Neural progenitor cell (in vitro differentiated cells): Measurements from ENCODE around the gene AVP. TPM values are rescaled to one million over a fixed set of nuclear protein-coding genes. Genes with fewer than 3 reads are reported as not detected.

Experiments used
- DNase-seq: peaks from one replicate; pipeline ENCODE4 v3.0.0-alpha.2; 2016; ENCODE audit warnings: low spot score
- H2AFZ ChIP-seq: fragments of 200-600 bp; sonication (generic); replicated peaks from 2 replicates; pipeline ENCODE4 v1.6.1; 2016; ENCODE audit warnings: antibody characterized with exemption
- H3F3A ChIP-seq: fragments of 200-600 bp; sonication (generic); 2 replicates; pipeline ENCODE4 v1.6.1; 2016; ENCODE audit warnings: antibody characterized with exemption, low read depth
- H3K27ac ChIP-seq: fragments of 200-600 bp; sonication (generic); 2 replicates; pipeline ENCODE4 v1.5.1; 2016; ENCODE audit warnings: mild to moderate bottlenecking
- H3K27me3 ChIP-seq: fragments of 200-600 bp; sonication (generic); 2 replicates; pipeline ENCODE4 v1.6.1; 2016; ENCODE audit warnings: mild to moderate bottlenecking, moderate library complexity
- H3K36me3 ChIP-seq: fragments of 200-600 bp; sonication (generic); 2 replicates; pipeline ENCODE4 v1.5.1; 2016
- H3K4me1 ChIP-seq: fragments of 200-600 bp; sonication (generic); 2 replicates; pipeline ENCODE4 v1.6.1; 2016; ENCODE audit warnings: mixed run types
- H3K4me2 ChIP-seq: fragments of 200-600 bp; sonication (generic); 2 replicates; pipeline ENCODE4 v1.6.1; 2016
- H3K4me3 ChIP-seq: fragments of 200-600 bp; sonication (generic); 2 replicates; pipeline ENCODE4 v1.5.1; 2016
- H3K79me2 ChIP-seq: fragments of 200-600 bp; sonication (generic); 2 replicates; pipeline ENCODE4 v1.6.1; 2016; ENCODE audit warnings: low read depth
- H3K9ac ChIP-seq: fragments of 200-600 bp; sonication (generic); 2 replicates; pipeline ENCODE4 v1.6.1; 2016
- H3K9me3 ChIP-seq: fragments of 200-600 bp; sonication (generic); 2 replicates; pipeline ENCODE4 v1.5.1; 2016; ENCODE audit warnings: low read depth
- H4K20me1 ChIP-seq: fragments of 200-600 bp; sonication (generic); 2 replicates; pipeline ENCODE4 v1.6.1; 2016; ENCODE audit warnings: low read depth
- H3K27ac Mint-ChIP-seq: 3 replicates; pipeline ENCODE4 v1.8.0; 2021; ENCODE audit warnings: mixed read lengths
- H3K27me3 Mint-ChIP-seq: 2 replicates; pipeline ENCODE4 v1.8.0; 2022; ENCODE audit warnings: low read depth, mild to moderate bottlenecking, inconsistent platforms, moderate library complexity, mixed read lengths; ENCODE audit not compliant: insufficient read depth
- H3K36me3 Mint-ChIP-seq: 3 replicates; pipeline ENCODE4 v1.8.0; 2021; ENCODE audit warnings: mixed read lengths
- H3K4me1 Mint-ChIP-seq: 3 replicates; pipeline ENCODE4 v1.8.0; 2021; ENCODE audit warnings: mixed read lengths
- H3K4me3 Mint-ChIP-seq: 3 replicates; pipeline ENCODE4 v1.8.0; 2021; ENCODE audit warnings: mild to moderate bottlenecking, moderate library complexity, mixed read lengths
- H3K9me3 Mint-ChIP-seq: 3 replicates; pipeline ENCODE4 v1.8.0; 2020; ENCODE audit warnings: mixed read lengths
- CTCF ChIP-seq: fragments of 200-600 bp; sonication (generic); IDR thresholded peaks from 2 replicates; pipeline ENCODE4 v1.5.1; 2017; ENCODE audit warnings: antibody characterized with exemption, mild to moderate bottlenecking
- EZH2 ChIP-seq: fragments of 200-600 bp; sonication (generic); IDR thresholded peaks from 2 replicates; pipeline ENCODE4 v1.6.1; 2017; ENCODE audit warnings: antibody characterized with exemption, mild to moderate bottlenecking, moderate library complexity
- EZH2phosphoT487 ChIP-seq: fragments of 200-600 bp; sonication (generic); IDR thresholded peaks from 2 replicates; pipeline ENCODE4 v1.6.1; 2017; ENCODE audit warnings: antibody characterized with exemption
- total RNA-seq: library from RNA; depleted of rRNA; stranded (reverse); fragments of >200 nt; gene quantifications from 2 replicates; pipeline ENCODE4 v1.2.3, GENCODE V29; 2015; ENCODE audit warnings: low replicate concordance

AVP gene
- total RNA-seq, 1 donor from 2014 or later = not detected

DNA sequence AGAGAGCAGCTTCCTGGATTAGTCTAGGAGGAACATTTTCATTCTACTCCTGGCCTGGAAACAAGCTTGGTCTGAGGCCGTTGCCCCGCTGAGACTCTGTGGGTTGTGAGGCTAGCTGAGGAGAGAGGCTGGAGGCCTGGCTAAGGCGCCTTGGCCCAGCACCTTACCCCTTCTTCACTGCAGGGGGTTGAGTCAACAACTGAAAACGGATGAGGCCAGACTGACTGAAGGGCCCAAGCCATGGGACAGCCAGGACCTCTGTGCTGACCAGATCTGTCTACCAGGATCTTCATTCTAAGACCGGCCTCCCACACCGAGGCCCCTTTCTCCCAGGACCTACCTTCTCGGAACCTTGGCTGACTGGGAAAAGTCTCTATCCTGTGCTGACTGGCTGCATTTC, 3.5 kb upstream of the AVP start:
- Histone ChIP-seq H3K4me3 (no peak overlapping the region), H3K27me3 (peaks cover 54% of the 10 kb centered on the region), H3K4me2 (no peak overlapping the region), H4K20me1 (no peaks in the 10 kb centered on the region), H3K9me3 (no peaks in the 10 kb centered on the region), H2AFZ (no peak overlapping the region), H3F3A (no peaks in the 10 kb centered on the region), H3K9ac (no peak overlapping the region), H3K27ac (no peak overlapping the region), H3K79me2 (no peaks in the 10 kb centered on the region), H3K4me1 (no peaks in the 10 kb centered on the region), H3K36me3 (no peaks in the 10 kb centered on the region)
- Mint-ChIP-seq H3K9me3 (no peaks in the 10 kb centered on the region), H3K27ac (no peak overlapping the region), H3K27me3 (peaks cover 10% of the 10 kb centered on the region), H3K36me3 (no peaks in the 10 kb centered on the region), H3K4me1 (no peaks in the 10 kb centered on the region), H3K4me3 (no peak overlapping the region)
- no peak for TF ChIP-seq CTCF
- no peak for TF ChIP-seq EZH2
- TF ChIP-seq EZH2phosphoT487 = no peak
- no peak for DNase-seq

- no peaks in the 10 kb centered on the region for H3K79me2 ChIP-seq
- H3K27ac ChIP-seq = no peak overlapping the region
- no peaks in the 10 kb centered on the region for H3K36me3 Mint-ChIP-seq
- H3K4me2 ChIP-seq = no peak overlapping the region
- no peak overlapping the region for H3K4me3 ChIP-seq
- H3K4me3 Mint-ChIP-seq = no peak overlapping the region
- no peaks in the 10 kb centered on the region for H3K9me3 Mint-ChIP-seq
- no peaks in the 10 kb centered on the region for H3K4me1 Mint-ChIP-seq
- H3K27me3 Mint-ChIP-seq = peaks cover 22% of the 10 kb centered on the region
- TF ChIP-seq EZH2phosphoT487 (no peak), EZH2 (no peak), CTCF (no peak)
- H3K36me3 ChIP-seq = no peaks in the 10 kb centered on the region
- no peak overlapping the region for H3K9ac ChIP-seq
- no peak overlapping the region for H3K27ac Mint-ChIP-seq
- H3F3A ChIP-seq = no peaks in the 10 kb centered on the region
- no peak overlapping the region for H2AFZ ChIP-seq
- H4K20me1 ChIP-seq = no peaks in the 10 kb centered on the region
- H3K27me3 ChIP-seq = peaks cover 55% of the 10 kb centered on the region
- H3K4me1 ChIP-seq = no peaks in the 10 kb centered on the region
- H3K9me3 ChIP-seq = no peaks in the 10 kb centered on the region
- no peak for DNase-seq
Observed at GRCh38 chr20:3085571-3086072, 1.1 kb upstream of the AVP start.

DNA sequence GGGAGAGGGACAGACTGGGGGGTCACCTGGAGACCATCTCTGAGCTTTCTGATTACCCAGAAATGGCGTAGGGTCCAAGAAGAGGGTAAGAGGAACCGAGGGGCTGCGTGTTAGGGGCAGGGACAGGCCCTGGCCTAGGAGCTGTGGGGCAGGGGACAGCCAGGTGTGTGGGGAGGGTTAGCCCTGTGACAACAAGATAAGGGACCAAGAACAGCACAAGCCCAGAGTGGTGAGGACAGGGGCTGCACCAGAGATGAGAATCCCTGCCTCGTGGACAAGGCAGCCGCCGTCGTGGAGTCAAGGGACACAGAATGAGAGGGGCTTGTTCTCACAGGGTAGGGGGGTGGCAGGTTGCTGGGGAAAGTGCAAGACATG, 449 bp upstream of the AVP start:
- Histone ChIP-seq H3K4me3 (no peak overlapping the region), H3K79me2 (no peaks in the 10 kb centered on the region), H3K36me3 (no peaks in the 10 kb centered on the region), H3K9ac (no peak overlapping the region), H3K27me3 (peaks cover 55% of the 10 kb centered on the region), H3K27ac (no peak overlapping the region), H3K4me2 (no peak overlapping the region), H3F3A (no peaks in the 10 kb centered on the region), H3K4me1 (no peaks in the 10 kb centered on the region), H2AFZ (no peak overlapping the region), H4K20me1 (no peaks in the 10 kb centered on the region), H3K9me3 (no peaks in the 10 kb centered on the region)
- H3K4me3 Mint-ChIP-seq = no peak overlapping the region
- no peak for DNase-seq
- H3K27ac Mint-ChIP-seq = no peak overlapping the region
- no peaks in the 10 kb centered on the region for H3K36me3 Mint-ChIP-seq
- TF ChIP-seq CTCF = no peak
- TF ChIP-seq EZH2 = no peak
- peaks cover 29% of the 10 kb centered on the region for H3K27me3 Mint-ChIP-seq
- H3K9me3 Mint-ChIP-seq = no peaks in the 10 kb centered on the region
- H3K4me1 Mint-ChIP-seq = no peaks in the 10 kb centered on the region
